Subcutaneous adipose tissue (tissue), 4 donors: ENCODE results near the gene ECE2. TPM values are rescaled to one million over a fixed set of nuclear protein-coding genes. Genes with fewer than 3 reads are reported as not detected.

ENCODE experiments used
- CTCF ChIP-seq: fragments of 450-650 bp; IDR thresholded peaks from one replicate; pipeline ENCODE4 v1.5.1; 2016; ENCODE audit warnings: low read depth, mild to moderate bottlenecking, control low read depth, antibody characterized with exemption, moderate library complexity
- total RNA-seq, 4 donors: library from RNA; depleted of rRNA; stranded (reverse); fragments of >200 nt; gene quantifications; one replicate each; pipeline ENCODE4 v1.1.0, GENCODE V29; 2016

Gene ECE2
- total RNA-seq, 4 donors from 2014 or later: not detected

- TF ChIP-seq CTCF: no peak
Observed at GRCh38 chr3:184311633-184312032, 35.8 kb downstream of the ECE2 start.

- TF ChIP-seq CTCF: no peak
Observed at GRCh38 chr3:184314363-184314699, 38.5 kb downstream of the ECE2 start, which contains the start of gene EIF4G1. Gene EIF4G1, plus strand, starts transcription at chr3:184314606. Its CDS starts 1,191 bp downstream, at chr3:184315797.

GRCh38 chr3:184314700-184315542, 39.1 kb downstream of the ECE2 start:
- no peak for TF ChIP-seq CTCF

- no peak for TF ChIP-seq CTCF
Observed at GRCh38 chr3:184315543-184315867, 39.7 kb downstream of the ECE2 start.

GRCh38 chr3:184315871-184316661, 40.2 kb downstream of the ECE2 start:
- no peak for TF ChIP-seq CTCF

- no peak for TF ChIP-seq CTCF
Observed at GRCh38 chr3:184316792-184317191, 41.0 kb downstream of the ECE2 start.

- TF ChIP-seq CTCF: no peak
Observed at GRCh38 chr3:184317201-184317600, 41.4 kb downstream of the ECE2 start.
